ENCODE measurements around the gene RRP1. TPM values are rescaled to one million over a fixed set of nuclear protein-coding genes. Genes with fewer than 3 reads are reported as not detected.

Gene RRP1
- polyA plus RNA-seq, 3 donors, result 2.7 to 5.7 (median 4.6) TPM

- Histone ChIP-seq H2AFZ (ENCODE audit: insufficient read depth, low read depth, low read length, poor library complexity, severe bottlenecking) (no peak overlapping the region), H3K4me3 (replicated peaks in 1 of 3; ENCODE audit: low read depth in 2 of 3, low read length in 3 of 3) (no peak overlapping the region), H3K79me2 (ENCODE audit: insufficient read depth, low read length) (no peaks in the 10 kb centered on the region), H3K27me3 (ENCODE audit: control insufficient read depth in 2 of 2, insufficient read depth in 2 of 2, low read length in 2 of 2) (no peaks in the 10 kb centered on the region), H3K4me1 (ENCODE audit: control insufficient read depth in 1 of 2, insufficient read depth in 2 of 2, low read length in 2 of 2) (no peaks in the 10 kb centered on the region), H3K27ac (ENCODE audit: low read depth in 1 of 2, low read length in 2 of 2) (no peak overlapping the region), H3K9me3 (replicated peaks in 1 of 2; ENCODE audit: control insufficient read depth in 1 of 2, insufficient read depth in 1 of 2, low read length in 2 of 2) (no peaks in the 10 kb centered on the region), H3K9ac (ENCODE audit: insufficient read depth, low read length, poor library complexity, severe bottlenecking) (no peak overlapping the region), H4K20me1 (ENCODE audit: insufficient read depth, low read length) (peaks cover 74% of the 10 kb centered on the region), H3K36me3 (replicated peaks in 1 of 2; ENCODE audit: control insufficient read depth in 1 of 2, insufficient read depth in 2 of 2, low read length in 2 of 2) (peaks cover 60 to 81% of the 10 kb centered on the region in 2 donors), H3K4me2 (replicated peaks; ENCODE audit: extremely low read depth, low read length, poor library complexity, severe bottlenecking) (no peak overlapping the region)
- Mint-ChIP-seq H3K27ac (peak overlapping the region in 2 of 7 donors; percentile 30 to 42), H3K36me3 (peaks cover 48 to 81% of the 10 kb centered on the region in 2 donors), H3K4me3 (no peak overlapping the region), H3K27me3 (ENCODE audit: low read depth in 3 of 3) (no peaks in the 10 kb centered on the region), H3K4me1 (peaks cover 7% of the 10 kb centered on the region), H3K9me3 (peaks cover 0 to 4% (median 1%) of the 10 kb centered on the region in 7 donors)
- 88% methylated on average over 20 of the region's 22 CpGs for WGBS (ENCODE audit: insufficient coverage)
- DNase-seq, result no peak
- intact Hi-C loops (cut with micrococcal nuclease), result no loop called here
- TF ChIP-seq CTCF (IDR thresholded peaks at IDR 0.05), result no peak
Observed at GRCh38 chr21:43760391-43760958, 28.9 kb upstream of the RRP1 start.

GRCh38 chr21:43761886-43762285 is 27.5 kb upstream of the RRP1 start:
- Histone ChIP-seq H3K4me1 (ENCODE audit: control insufficient read depth in 1 of 2, insufficient read depth in 2 of 2, low read length in 2 of 2) (no peaks in the 10 kb centered on the region), H3K9ac (ENCODE audit: insufficient read depth, low read length, poor library complexity, severe bottlenecking) (no peak overlapping the region), H3K4me3 (replicated peaks in 1 of 3; ENCODE audit: low read depth in 2 of 3, low read length in 3 of 3) (no peak overlapping the region), H3K36me3 (replicated peaks in 1 of 2; ENCODE audit: control insufficient read depth in 1 of 2, insufficient read depth in 2 of 2, low read length in 2 of 2) (peaks cover 46 to 67% of the 10 kb centered on the region in 2 donors), H4K20me1 (ENCODE audit: insufficient read depth, low read length) (peaks cover 61% of the 10 kb centered on the region), H2AFZ (ENCODE audit: insufficient read depth, low read depth, low read length, poor library complexity, severe bottlenecking) (no peak overlapping the region), H3K79me2 (ENCODE audit: insufficient read depth, low read length) (no peaks in the 10 kb centered on the region), H3K27me3 (ENCODE audit: control insufficient read depth in 2 of 2, insufficient read depth in 2 of 2, low read length in 2 of 2) (no peaks in the 10 kb centered on the region), H3K27ac (ENCODE audit: low read depth in 1 of 2, low read length in 2 of 2) (no peak overlapping the region), H3K4me2 (replicated peaks; ENCODE audit: extremely low read depth, low read length, poor library complexity, severe bottlenecking) (no peak overlapping the region), H3K9me3 (replicated peaks in 1 of 2; ENCODE audit: control insufficient read depth in 1 of 2, insufficient read depth in 1 of 2, low read length in 2 of 2) (no peaks in the 10 kb centered on the region)
- WGBS (ENCODE audit: insufficient coverage), result over 99% methylated on average over 16 of the region's 18 CpGs
- H3K27me3 Mint-ChIP-seq (ENCODE audit: low read depth in 3 of 3), result no peaks in the 10 kb centered on the region
- intact Hi-C loops (cut with micrococcal nuclease), result no loop called here
- TF ChIP-seq CTCF (IDR thresholded peaks at IDR 0.05), result no peak
- H3K27ac Mint-ChIP-seq, result no peak overlapping the region
- DNase-seq, result no peak
- H3K36me3 Mint-ChIP-seq, result peaks cover 35 to 66% of the 10 kb centered on the region in 2 donors
- H3K9me3 Mint-ChIP-seq, result peaks cover 0 to 4% (median 1%) of the 10 kb centered on the region in 7 donors
- no peak overlapping the region for H3K4me3 Mint-ChIP-seq
- H3K4me1 Mint-ChIP-seq, result peaks cover 7% of the 10 kb centered on the region

Measured in CD14-positive monocyte (primary cell).